Inflammatory macrophage treated with lipopolysaccharide for 4 hours (primary cell): Measurements from ENCODE around the gene MALT1.
"Not testable (repeated sequence)": the region's sequence is repeated elsewhere in the genome, so short reads cannot be mapped to it uniquely, and the experiment has no call there.

Experiments
- DNase-seq: peaks from one replicate; pipeline ENCODE4 v3.0.0-alpha.2; 2020

Gene MALT1, protein sequence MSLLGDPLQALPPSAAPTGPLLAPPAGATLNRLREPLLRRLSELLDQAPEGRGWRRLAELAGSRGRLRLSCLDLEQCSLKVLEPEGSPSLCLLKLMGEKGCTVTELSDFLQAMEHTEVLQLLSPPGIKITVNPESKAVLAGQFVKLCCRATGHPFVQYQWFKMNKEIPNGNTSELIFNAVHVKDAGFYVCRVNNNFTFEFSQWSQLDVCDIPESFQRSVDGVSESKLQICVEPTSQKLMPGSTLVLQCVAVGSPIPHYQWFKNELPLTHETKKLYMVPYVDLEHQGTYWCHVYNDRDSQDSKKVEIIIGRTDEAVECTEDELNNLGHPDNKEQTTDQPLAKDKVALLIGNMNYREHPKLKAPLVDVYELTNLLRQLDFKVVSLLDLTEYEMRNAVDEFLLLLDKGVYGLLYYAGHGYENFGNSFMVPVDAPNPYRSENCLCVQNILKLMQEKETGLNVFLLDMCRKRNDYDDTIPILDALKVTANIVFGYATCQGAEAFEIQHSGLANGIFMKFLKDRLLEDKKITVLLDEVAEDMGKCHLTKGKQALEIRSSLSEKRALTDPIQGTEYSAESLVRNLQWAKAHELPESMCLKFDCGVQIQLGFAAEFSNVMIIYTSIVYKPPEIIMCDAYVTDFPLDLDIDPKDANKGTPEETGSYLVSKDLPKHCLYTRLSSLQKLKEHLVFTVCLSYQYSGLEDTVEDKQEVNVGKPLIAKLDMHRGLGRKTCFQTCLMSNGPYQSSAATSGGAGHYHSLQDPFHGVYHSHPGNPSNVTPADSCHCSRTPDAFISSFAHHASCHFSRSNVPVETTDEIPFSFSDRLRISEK

DNA sequence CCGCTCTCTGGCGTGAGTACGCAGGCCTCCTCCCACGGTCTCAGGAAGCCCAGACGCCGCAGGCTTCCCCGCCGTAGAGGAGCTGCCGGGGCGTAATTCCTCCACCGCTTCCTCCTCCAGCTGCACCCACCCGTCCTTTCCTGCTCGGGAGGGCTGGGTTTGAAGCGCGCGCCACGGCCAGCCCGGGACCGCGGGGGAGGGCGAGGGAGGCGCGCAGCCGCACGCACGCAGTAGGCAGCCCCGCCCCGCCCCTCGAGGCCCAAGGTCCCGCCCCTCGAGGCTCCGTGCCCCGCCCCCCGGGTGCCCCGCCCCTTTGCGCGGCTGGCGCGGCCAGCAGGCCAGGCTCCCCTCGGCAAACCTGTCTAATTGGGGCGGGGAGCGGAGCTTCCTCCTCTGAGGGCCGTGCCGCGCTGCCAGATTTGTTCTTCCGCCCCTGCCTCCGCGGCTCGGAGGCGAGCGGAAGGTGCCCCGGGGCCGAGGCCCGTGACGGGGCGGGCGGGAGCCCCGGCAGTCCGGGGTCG is at the start of gene MALT1:
Gene MALT1, plus strand, starts transcription at position 355 of the 521 bp plus-strand sequence. CDS start 179 bp downstream, outside the sequence.
- peak; percentile 91 for DNase-seq

DNA sequence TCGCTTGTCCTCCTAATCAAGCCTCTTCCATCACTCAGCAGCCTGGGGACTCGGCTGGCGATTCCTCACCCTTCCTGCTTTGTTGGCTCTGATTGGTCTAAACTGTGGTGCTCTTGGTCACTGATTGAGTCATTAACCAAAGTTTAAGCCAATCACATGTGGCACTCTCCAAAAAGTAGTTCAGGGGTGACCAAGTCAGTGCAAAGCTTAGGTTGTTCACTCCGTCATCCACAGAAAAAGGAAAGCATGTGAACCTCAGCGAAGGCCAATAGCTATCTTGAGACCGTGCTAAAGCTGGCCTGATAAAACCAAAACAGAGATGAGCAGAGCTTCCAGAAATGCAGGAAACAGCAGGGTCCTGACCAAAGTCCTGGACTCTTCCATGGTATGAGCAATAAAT is 47.3 kb upstream of the MALT1 start:
- DNase-seq: no peak

DNA sequence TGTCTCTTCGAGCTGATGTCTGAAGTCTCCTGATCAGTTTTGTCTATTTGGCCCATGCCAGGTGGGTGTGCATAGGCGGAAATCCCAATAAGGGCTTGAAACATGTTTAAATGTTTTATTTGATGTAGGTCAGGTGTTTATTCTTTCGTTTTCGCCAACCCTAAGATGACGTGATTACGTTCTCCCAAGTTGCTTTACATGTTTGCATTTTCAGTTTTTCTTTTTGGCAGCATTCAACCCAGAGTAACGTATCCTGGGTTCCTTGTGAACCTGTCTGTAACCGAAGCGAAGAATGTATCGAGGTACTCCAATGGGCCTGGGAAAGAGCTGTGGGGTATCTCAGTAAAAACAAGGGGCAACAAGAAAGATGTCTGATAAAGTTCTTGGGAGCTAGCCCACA is 45.4 kb upstream of the MALT1 start:
- no peak for DNase-seq

DNA sequence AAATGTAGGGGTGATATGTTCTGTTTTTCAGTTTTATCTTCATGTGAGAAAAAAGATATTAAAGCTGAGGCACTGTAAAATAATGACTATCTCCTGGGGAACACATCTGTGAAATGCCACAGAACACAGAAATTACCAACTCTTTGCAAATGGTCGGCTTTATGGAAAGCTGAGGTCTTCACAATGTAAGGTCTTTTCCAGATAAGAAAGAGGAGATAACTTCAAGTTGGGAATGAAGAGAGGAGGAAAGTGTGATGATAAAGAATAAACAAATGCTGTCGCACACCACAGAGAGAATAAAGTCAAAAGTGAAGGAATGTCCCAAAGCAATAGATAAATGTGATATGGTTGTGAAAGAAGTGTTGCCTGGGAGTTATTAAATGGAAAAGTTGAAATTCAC is 41.2 kb upstream of the MALT1 start:
- no peak for DNase-seq

DNA sequence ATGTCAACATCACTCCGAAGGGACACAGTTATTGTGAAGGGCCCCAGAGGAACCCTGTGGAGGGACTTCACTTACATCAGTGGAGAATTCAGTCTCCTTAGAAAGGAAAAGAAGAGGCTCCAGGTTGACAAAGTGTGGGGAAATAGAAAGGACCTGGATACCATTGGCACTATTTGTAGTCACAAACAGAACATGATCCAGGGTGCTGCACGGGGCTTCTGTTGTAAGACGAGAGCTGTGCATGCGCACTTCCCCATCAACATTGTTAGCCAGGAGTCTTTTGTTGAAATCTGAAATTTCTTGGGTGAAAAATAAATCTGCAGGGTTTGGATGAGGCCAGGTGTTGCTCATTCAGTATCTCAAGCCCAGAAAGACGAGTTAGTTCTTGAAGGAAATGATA is 40.0 kb upstream of the MALT1 start:
- no peak for DNase-seq

DNA sequence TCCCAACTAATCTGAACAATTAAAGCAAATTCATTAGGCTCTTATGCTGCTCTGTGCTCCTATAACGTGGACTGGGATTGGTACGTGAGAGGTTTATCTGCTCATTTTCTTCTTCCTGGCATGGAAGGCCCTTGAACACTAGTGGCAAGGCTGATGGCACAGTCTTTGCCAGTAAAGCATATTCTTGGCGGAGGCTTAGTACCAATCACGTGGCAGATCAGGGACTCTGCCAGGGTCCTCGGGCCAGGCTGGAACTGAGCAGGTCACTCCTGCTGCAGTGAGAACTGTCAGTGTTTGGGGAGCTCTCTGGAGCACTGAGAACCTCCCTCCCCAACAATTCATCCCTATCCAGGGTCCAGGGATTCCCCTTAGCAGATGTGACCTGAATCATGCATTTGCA is 38.7 kb upstream of the MALT1 start:
- no peak for DNase-seq

DNA sequence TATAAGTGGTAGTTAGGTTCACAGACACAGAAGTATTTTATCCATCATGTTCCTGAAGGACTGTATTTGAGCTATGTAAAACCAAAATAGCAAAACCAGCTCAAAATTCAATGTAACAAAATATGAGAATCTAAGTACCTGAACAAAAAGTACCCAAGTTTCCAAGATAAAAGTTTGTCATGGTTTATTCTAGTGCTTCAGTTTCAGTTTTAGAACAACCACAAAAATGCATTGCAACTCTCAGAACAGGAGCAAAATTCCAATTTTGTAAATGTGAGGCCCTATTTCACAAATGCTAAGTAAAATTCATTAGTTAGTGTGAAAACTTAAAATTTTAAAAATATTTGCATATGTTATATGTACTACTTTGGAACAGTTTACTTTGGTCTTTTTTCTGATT is 37.4 kb upstream of the MALT1 start:
- DNase-seq: no peak

DNA sequence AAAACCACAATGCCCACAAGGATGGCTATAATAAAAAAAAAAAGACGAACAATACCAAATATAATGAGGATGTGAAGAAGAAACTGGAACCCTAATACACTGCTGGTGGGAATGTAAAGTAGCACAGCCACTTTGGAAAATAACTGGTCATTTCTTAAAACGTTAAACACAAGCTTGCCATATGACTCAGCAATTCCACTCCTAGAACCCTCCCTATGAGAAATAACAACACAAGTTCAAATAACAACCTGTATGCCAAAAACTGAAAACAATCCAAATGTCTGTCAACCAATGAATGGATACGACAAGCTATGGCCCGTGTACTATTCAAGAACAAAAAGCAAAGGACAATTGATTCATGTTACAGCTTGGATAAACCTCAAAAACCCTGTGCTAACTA is 35.4 kb upstream of the MALT1 start:
- DNase-seq: no peak

DNA sequence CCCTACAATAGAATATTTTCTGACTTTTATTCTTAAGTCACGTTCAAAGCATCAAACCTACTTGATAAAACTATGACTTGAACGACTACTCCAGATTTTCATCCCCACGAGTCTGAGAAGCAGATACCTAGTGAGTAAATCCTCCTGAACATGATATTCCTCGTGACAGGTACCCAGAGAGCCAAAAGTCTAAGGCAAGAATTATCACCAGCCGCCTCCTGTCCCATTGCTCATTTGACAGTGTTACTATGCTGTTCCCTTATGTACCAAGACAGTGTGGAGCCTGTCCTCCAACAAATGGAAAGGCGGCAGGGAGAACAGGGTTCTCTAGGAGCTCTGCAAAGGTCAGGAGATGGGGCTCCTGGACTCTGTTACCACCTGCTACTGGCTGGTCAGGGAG is 34.1 kb upstream of the MALT1 start:
- no peak for DNase-seq

DNA sequence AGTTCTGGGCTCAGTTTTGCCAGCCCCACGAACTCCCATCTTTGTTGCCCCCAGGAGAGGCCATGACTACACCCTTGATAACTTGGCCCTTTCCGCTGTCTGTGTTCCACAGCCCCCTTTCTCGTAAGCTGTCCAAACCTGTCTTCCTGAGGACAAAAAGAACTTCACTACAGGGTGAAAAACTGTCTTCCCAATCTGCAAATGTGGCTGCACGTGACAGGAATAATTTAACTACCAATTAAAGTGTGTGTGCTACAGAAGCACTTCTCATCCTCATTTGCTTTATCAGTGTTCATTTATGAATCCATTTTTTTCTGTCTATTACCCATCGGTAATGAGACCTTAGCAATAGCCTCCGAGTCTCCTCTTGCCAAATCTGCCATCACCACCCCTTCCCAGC is 33.3 kb upstream of the MALT1 start:
- no peak for DNase-seq

DNA sequence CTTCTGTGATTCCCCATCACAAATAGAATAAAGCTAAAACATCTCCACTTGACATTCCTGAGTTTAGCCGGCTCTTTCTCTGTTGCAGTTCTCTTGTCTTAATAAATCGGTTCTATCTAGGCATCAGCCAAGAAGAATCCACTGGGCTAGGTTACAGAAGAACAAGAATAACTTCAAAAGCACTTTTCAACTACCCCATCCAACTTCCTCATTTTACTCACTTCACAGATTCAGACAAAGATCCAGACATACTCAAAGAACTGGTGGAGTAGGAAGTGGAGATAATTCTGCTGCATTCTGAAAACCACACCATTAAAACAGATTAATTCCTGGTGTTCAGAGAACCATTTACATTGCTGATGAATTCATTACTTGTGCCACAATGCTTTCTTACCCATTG is 32.8 kb upstream of the MALT1 start:
- peak; percentile 57 for DNase-seq

DNA sequence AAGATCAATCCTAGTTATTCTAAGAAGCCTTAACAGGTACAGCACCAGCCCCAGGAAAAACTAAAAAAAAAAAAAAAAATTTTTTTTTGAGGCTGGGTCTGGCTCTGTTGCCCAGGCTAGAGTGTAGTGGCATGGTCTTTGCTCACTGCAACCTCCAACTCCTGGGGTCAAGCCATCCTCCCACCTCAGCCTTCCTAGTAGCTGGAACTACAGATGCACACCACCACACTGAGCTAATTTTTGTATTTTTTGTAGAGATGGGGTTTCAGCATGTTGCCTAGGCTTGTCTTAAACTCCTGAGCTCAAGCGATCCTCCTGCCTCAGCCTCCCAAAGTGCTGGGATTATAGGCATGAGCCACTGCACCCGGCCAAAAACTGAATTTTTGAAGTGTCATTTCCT is 32.0 kb upstream of the MALT1 start:
- DNase-seq: no peak

DNA sequence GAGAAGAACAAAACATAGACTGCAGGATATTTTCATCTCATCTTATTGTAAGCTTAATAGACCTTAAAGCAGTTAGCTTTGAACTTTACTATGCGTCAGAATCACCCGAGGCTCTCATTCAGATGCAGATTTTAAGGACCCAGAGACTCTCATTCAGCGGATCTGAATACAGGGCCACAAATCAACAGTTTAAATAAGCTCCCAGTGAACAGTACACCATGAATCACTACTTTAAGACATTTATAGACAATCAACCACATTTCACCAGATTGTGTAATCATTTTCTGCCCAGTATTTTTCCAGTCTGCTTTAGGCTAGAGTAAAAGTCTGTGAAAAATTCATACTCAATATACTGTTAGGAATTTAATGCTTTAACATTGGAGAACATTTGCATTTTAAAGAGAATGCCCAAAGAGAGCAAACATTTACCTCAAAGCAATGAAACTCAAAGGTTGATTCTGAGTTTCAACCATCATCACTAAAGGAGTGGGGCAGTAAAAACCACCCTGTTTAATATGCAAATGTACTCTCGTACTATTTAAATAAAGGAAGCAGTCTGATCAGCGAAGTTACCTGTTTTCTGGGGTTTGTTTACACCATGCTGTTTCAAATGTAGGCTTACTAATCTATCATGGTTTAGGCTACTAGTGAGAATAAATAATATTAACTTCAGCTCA is 31.4 kb upstream of the MALT1 start:
- DNase-seq: peak; percentile 24

DNA sequence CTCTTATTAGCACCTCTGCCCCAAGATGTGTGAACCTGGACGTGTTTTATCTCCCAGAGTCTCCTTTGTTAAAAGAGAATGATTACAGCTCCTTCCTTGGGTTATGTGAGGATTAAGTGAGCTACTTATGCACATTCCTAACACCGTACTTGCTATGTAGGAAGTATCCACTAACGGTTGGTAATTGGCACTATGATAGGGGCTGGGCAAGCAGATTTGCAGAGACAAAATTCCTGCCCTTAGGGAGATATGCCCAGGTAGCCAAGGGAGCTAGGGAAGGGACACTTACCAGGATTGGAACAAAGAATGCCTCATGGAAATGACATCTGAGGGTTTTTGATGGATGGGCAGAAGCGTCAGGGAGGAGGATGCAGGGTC is 30.8 kb upstream of the MALT1 start:
- no peak for DNase-seq

DNA sequence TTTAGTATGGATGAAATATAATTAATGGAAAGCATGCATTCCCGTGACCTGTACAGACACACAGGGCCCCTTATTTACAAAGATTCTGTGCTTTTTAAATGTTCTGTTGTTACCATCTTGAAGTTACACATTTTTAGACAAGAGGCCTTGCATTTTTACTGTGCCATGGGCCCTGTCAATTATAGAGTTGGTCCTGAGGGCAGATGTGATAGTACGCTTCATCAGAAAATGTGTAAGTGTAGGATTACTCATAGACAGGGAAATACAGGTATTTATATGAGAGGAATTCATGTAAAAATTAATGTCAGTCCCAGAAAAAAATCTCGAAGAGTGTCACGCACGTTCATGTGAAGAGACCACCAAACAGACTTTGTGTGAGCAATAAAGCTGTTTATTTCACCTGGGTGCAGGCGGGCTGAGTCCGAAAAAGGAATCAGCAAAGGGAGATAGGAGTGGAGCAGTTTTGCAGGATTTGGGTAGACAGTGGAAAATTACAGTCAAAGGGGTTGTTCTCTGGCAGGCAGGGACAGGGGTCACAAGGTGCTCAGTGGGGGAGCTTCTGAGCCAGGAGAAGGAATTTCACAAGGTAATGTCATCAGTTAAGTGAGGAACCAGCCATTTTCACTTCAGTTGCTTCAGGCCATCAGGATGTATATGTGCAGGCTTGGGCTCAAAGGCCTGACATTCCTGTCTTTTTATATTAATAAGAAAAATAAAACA is 30.2 kb upstream of the MALT1 start:
- no peak for DNase-seq

DNA sequence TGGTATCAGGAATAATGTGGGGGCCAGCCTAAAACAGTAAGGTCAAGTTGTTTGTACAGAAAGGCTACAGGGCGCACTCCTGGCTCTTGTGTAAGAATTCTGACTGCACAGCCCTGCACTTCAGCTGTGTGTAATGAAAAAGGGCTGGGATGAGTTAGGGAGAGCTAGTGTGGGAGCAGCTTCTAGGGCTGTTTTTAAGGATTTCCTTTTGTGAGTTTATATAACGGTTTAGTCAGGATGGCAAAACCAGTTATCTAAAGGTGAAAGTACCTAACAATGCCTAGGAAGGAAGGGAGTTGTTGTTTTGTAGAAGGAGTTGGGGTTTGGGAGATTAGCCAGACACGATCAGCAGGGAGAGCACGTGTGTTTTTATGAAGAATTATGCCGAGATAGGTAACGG is 27.7 kb upstream of the MALT1 start:
- DNase-seq: not testable (repeated sequence)

DNA sequence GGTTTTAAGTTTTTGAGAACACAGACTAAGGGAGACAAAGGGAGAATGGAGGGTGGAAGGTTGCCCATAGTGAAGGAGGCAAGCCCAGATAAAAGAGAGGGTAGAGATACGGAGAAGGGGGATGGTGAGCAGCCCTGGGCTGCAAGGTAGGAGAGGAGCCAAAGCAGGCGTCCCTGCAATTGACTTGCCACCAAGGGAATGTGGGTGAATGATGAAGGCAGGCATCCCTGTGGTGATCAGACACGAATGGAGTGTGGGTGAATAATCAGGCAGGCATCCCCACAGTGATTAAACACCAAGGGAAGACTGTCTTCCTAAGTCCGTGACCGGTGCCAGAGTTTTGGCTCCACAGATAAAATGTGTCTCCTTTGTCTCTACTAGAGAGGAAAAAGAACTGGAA is 25.9 kb upstream of the MALT1 start:
- no peak for DNase-seq

DNA sequence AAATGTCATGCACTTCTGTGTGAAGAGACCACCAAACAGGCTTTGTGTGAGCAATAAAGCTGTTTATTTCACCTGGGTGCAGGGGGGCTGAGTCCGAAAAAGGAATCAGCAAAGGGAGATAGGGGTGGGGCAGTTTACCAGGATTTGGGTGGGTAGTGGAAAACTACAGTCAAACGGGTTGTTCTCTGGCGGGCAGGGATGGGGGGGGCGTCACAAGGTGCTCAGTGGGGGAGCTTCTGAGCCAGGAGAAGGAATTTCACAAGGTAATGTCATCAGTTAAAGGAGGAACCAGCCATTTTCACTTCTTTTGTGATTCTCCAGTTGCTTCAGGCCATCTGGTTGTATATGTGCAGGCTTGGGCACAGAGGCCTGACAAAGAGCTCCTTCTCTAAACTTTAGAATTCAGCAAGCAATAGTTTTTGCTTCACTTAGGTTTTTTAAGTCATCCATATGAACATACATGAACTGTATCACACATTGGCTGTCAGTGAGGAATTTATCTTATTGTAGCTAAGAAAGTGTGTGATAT is 24.9 kb upstream of the MALT1 start:
- DNase-seq: no peak

DNA sequence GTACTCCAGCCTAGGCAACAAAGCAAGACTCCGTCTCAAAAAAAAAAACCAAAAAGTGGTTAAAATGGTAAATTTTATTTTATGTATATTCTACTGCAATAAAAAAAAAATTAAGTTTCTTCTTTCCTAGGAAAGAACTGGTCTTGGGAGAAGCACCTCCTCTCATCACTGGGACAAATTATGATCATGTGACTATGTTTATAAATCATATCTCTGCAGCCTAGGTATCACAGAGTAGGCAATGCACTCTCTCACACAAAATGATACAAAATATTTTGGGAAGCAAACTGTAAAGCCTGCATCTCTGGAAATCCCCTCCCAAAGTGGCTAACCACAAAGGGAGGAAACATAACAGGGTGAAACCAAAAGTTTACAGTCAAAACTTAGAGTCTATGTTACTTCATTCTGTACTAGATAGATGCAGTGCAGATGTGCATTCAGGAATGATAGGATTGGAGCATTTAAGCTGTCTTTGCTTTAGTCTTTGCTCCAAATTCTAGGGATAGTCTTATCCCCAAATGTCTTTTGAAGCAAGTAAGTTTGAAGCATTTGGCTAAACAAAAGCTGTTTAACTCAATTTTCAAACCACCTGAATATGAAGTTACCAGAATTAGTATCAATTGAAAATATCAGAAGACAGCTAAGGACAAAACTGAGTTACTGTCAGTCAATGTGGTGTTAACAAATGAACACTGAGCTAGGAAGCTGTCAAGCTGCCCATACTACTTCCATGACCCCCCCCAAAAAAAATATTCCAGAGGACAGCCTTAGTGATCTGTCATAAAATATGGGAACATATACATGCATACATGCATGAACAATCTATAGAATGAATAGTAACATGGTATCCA is 21.1 kb upstream of the MALT1 start:
- peak; percentile 89 for DNase-seq

DNA sequence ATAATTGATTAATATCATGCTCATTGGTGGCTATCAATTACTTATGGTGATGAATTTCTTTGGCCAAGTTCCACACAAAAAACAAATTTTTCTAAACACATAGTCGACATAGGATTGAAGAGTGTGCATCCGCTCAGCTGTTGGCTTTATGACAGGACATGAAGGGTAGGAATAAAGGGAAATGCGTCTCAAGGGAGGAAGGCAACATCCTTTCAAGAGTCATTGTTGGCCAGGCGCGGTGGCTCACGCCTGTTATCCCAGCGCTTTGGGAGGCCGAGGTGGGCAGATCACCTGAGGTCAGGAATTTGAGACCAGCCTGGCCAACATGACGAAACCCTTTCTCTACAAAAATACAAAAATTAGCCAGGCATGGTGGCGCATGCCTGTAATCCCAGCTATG is 20.4 kb upstream of the MALT1 start:
- not testable (repeated sequence) for DNase-seq

DNA sequence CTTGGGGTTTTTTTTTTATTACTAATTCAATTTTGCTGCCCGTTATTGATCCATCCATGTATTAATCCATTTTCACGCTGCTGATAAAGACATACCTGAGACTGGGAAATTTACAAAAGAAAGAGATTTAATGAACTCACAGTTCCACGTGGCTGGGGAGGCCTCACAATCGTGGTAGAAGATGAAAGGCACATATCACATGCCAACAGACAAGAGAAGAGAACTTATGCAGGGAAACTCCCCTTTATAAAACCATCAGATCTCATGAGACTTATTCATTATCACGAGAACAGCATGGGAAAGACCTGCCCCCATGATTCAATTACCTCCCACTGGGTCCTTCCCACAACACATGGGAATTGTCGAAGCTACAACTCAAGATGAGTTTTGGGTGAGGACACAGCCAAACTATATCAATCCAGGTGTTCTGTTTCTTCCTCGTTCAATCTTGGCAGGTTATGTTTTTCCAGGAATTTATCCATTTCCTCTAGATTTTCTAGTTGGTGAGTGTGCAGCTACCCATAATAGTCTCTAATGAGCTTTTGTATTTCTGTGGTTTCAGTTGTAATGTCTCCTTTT is 18.0 kb upstream of the MALT1 start:
- DNase-seq: not testable (repeated sequence)
